CD4-positive, CD25-positive, alpha-beta regulatory T cell (primary cell): ENCODE results near the gene FAM216B. TPM values are rescaled to one million over a fixed set of nuclear protein-coding genes. Genes with fewer than 3 reads are reported as not detected.
A peak's percentile ranks its signal among the peaks of the same experiment; 100 is the strongest.
"Not testable (repeated sequence)": the region's sequence is repeated elsewhere in the genome, so short reads cannot be mapped to it uniquely, and the experiment has no call there.

Experiments used
- ATAC-seq, 2 donors: fragments of 150-1000 bp; cut with Tn5 transposase; one replicate each; pipeline ENCODE4 v1.10.0; 2021; ENCODE audit warnings: low read depth in 2 of 2, moderate number of reproducible peaks in 2 of 2, moderate library complexity in 1 of 2
- DNase-seq, 3 donors: peaks; one replicate each; pipeline versions ENCODE4 v3.0.0 to v3.0.0-alpha.2; 2012 to 2022; ENCODE audit warnings: mixed read lengths in 1 of 3
- H3K27ac ChIP-seq: one replicate; pipeline ENCODE4 v1.7.0; 2013; ENCODE audit warnings: mild to moderate bottlenecking, low read length; ENCODE audit not compliant: insufficient read depth, poor library complexity, severe bottlenecking
- H3K27me3 ChIP-seq: one replicate; pipeline ENCODE4 v1.7.0; 2013; ENCODE audit warnings: low read length; ENCODE audit not compliant: control insufficient read depth, insufficient read depth
- H3K36me3 ChIP-seq: one replicate; pipeline ENCODE4 v1.7.0; 2013; ENCODE audit warnings: mild to moderate bottlenecking, low read length, moderate library complexity; ENCODE audit not compliant: control insufficient read depth, insufficient read depth
- H3K4me1 ChIP-seq: 2 replicates; pipeline ENCODE4 v1.7.0; 2013; ENCODE audit warnings: mild to moderate bottlenecking, low read length; ENCODE audit not compliant: insufficient read depth, control insufficient read depth, poor library complexity, severe bottlenecking
- H3K4me3 ChIP-seq: one replicate; pipeline ENCODE4 v1.7.0; 2013; ENCODE audit warnings: low read depth, mild to moderate bottlenecking, low read length, moderate library complexity
- H3K9me3 ChIP-seq, 2 experiments: 1 replicate in 1 of 2; 2 replicates in 1 of 2; pipeline ENCODE4 v1.7.0; 2013; ENCODE audit warnings: low read length in 2 of 2, mild to moderate bottlenecking in 1 of 2, moderate library complexity in 1 of 2; ENCODE audit not compliant: control insufficient read depth in 2 of 2
- H3K27ac Mint-ChIP-seq, 3 donors: one replicate each; pipeline ENCODE4 v1.8.0; 2020 to 2022; ENCODE audit warnings: mild to moderate bottlenecking in 3 of 3, mixed read lengths in 3 of 3, moderate library complexity in 2 of 3
- H3K27me3 Mint-ChIP-seq: one replicate; pipeline ENCODE4 v1.8.0; 2022; ENCODE audit warnings: mild to moderate bottlenecking, mixed read lengths
- H3K36me3 Mint-ChIP-seq: one replicate; pipeline ENCODE4 v1.8.0; 2020; ENCODE audit warnings: mixed read lengths
- H3K4me1 Mint-ChIP-seq, 4 donors: one replicate each; pipeline ENCODE4 v1.8.0; 2020 to 2022; ENCODE audit warnings: mixed read lengths in 4 of 4, mild to moderate bottlenecking in 1 of 4
- H3K4me3 Mint-ChIP-seq, 4 donors: one replicate each; pipeline ENCODE4 v1.8.0; 2020 to 2022; ENCODE audit warnings: mild to moderate bottlenecking in 4 of 4, mixed read lengths in 4 of 4, moderate library complexity in 3 of 4
- H3K9me3 Mint-ChIP-seq, 7 donors: one replicate each; pipeline ENCODE4 v1.8.0; 2020 to 2022; ENCODE audit warnings: mixed read lengths in 7 of 7, mild to moderate bottlenecking in 3 of 7, moderate library complexity in 2 of 7
- polyA plus RNA-seq, 4 donors: library from polyadenylated mRNA; unstranded; fragments of 300-500 nt; fragmentation: Illumina TruSeq; gene quantifications; one replicate each; pipeline ENCODE4 v1.2.3, GENCODE V29; 2021
- total RNA-seq: library from RNA; stranded (reverse); gene quantifications from one replicate; pipeline ENCODE4 v1.2.3, GENCODE V29; 2022

FAM216B gene
- total and polyA plus RNA-seq, 5 donors from 2014 or later, result not detected

DNA sequence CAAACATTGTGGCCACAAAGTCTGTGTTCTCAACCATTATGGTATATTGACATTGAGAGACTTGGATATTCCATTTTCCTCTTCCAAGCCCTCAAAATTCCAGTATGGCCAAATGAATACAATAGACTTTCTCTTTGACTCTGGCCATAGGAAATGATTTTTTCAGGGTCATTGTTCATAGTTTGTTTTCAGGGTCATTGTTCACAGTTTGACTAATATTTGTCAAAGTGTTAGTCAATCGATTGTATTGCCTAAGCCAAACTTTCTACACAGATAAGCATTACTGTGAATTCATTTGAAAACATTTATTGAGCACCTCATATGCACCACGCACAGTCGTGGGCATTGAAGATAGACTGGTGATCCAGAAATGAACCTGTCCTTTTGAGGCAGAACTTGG, 22.9 kb upstream of the FAM216B start:
- DNase-seq, result no peak
- Histone ChIP-seq H3K27me3 (no peaks in the 10 kb centered on the region), H3K4me1 (no peaks in the 10 kb centered on the region), H3K4me3 (no peak overlapping the region), H3K36me3 (no peaks in the 10 kb centered on the region), H3K27ac (no peak overlapping the region), H3K9me3 (no peaks in the 10 kb centered on the region)
- Mint-ChIP-seq H3K9me3 (peaks cover 0 to 6% (median 0%) of the 10 kb centered on the region in 7 donors), H3K27me3 (peaks cover 5% of the 10 kb centered on the region), H3K4me1 (no peaks in the 10 kb centered on the region), H3K4me3 (no peak overlapping the region), H3K27ac (no peak overlapping the region), H3K36me3 (no peaks in the 10 kb centered on the region)
- no peak for ATAC-seq

DNA sequence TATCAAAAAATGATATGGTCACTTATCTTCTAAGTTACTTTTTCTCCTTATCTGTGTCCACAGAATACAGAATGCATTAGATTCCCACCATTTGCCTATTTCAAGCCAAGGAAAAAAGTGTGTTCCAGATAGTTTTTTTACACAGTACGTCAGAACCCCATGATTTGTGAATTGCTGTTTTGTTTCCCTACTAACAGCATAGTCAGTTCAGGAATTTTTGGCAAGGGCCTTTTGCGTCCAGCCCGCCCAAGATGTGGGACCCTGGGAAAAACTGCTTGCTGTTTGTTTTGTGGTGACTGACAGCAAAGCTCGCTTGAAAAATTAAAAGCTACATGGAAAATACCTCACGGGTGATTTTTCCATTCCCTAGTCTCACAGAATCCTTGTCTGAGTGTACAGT, 20.4 kb upstream of the FAM216B start:
- ATAC-seq (no peak), DNase-seq (no peak)
- Mint-ChIP-seq H3K4me1 (no peaks in the 10 kb centered on the region), H3K9me3 (peaks cover 0 to 11% (median 0%) of the 10 kb centered on the region in 7 donors), H3K27me3 (peaks cover 14% of the 10 kb centered on the region), H3K27ac (no peak overlapping the region), H3K4me3 (no peak overlapping the region), H3K36me3 (no peaks in the 10 kb centered on the region)
- Histone ChIP-seq H3K9me3 (no peaks in the 10 kb centered on the region), H3K27ac (no peak overlapping the region), H3K36me3 (no peaks in the 10 kb centered on the region), H3K27me3 (peaks cover 6% of the 10 kb centered on the region), H3K4me3 (no peak overlapping the region), H3K4me1 (no peaks in the 10 kb centered on the region)

DNA sequence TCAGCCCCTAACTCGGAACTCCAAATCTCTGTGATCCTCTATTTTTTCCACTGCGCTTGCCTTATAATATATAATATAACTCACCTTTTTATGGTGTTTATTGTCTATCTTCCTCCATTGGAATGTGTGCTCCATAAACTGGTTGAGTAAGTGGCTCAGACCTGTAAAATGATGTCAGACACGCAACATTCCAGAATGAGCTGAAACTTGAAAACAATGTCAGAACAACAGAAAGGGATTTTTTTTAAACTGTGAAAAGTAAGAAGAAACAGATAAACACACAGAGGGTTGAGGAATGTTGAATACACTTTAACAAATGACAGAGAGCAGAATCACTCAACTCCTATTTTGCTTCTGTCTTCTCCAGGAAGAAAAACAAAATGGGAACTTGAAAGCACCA, 19.1 kb upstream of the FAM216B start:
- H3K36me3 ChIP-seq, result no peaks in the 10 kb centered on the region
- Mint-ChIP-seq H3K9me3 (peaks cover 0 to 11% (median 0%) of the 10 kb centered on the region in 7 donors), H3K27ac (no peak overlapping the region), H3K36me3 (no peaks in the 10 kb centered on the region), H3K4me1 (no peaks in the 10 kb centered on the region), H3K4me3 (no peak overlapping the region), H3K27me3 (peaks cover 14% of the 10 kb centered on the region)
- no peaks in the 10 kb centered on the region for H3K9me3 ChIP-seq
- H3K27me3 ChIP-seq, result peaks cover 6% of the 10 kb centered on the region
- H3K4me1 ChIP-seq, result no peaks in the 10 kb centered on the region
- H3K27ac ChIP-seq, result no peak overlapping the region
- no peak overlapping the region for H3K4me3 ChIP-seq
- no peak for ATAC-seq
- no peak for DNase-seq

DNA sequence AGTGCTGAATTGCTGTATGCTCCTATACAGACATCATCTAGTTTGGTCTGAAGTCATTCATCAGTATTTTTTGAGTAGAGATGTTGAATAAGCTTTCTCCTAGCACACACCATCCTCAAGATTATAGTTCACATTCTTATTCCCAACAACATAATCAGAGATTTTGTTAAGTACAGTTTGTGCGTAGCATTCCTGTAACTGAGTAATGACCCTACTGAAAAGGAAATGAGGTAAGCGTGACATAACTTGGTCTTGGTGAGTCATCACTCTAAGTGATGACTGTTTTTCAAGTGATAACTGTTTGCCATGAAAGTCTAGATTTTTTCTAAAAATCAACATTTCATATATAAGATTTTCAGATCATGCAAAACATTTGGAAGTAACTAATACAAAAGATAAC, 18.5 kb upstream of the FAM216B start:
- no peak overlapping the region for H3K4me3 Mint-ChIP-seq

DNA sequence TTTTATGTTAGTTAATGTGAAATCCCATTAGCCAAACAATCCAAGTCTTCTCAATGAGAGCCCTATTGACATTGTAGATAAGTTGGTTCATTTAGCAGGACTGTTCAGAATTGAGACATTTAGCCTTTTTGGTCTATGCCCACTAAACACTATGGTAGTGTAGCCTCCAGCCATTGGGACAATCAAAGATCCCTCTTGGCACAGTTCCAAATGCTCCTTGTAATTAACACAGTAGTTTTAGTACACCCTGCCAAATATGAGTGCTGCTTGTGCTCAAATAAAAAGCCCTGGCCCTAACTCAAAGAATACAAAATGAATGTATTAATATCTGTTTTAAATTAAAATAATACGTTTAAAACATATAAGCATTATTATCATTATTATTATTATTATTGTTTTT, 15.4 kb upstream of the FAM216B start:
- Histone ChIP-seq H3K36me3 (no peaks in the 10 kb centered on the region), H3K4me3 (no peak overlapping the region), H3K27ac (no peak overlapping the region), H3K27me3 (peaks cover 6% of the 10 kb centered on the region), H3K4me1 (no peaks in the 10 kb centered on the region), H3K9me3 (no peaks in the 10 kb centered on the region)
- Mint-ChIP-seq H3K27ac (no peak overlapping the region), H3K36me3 (no peaks in the 10 kb centered on the region), H3K4me3 (no peak overlapping the region), H3K9me3 (peaks cover 0 to 5% (median 0%) of the 10 kb centered on the region in 7 donors), H3K4me1 (no peaks in the 10 kb centered on the region), H3K27me3 (peaks cover 9% of the 10 kb centered on the region)
- DNase-seq (no peak), ATAC-seq (no peak)

More for the DNA sequence above, 18.5 kb upstream of the FAM216B start:
- Mint-ChIP-seq H3K27me3 (peaks cover 14% of the 10 kb centered on the region), H3K4me1 (no peaks in the 10 kb centered on the region), H3K36me3 (no peaks in the 10 kb centered on the region), H3K9me3 (peaks cover 0 to 7% (median 0%) of the 10 kb centered on the region in 7 donors), H3K27ac (peak overlapping the region in 1 of 3 donors; percentile 5)
- DNase-seq (no peak), ATAC-seq (no peak)
- Histone ChIP-seq H3K36me3 (no peaks in the 10 kb centered on the region), H3K9me3 (no peaks in the 10 kb centered on the region), H3K4me1 (no peaks in the 10 kb centered on the region), H3K27me3 (peaks cover 6% of the 10 kb centered on the region), H3K4me3 (no peak overlapping the region), H3K27ac (no peak overlapping the region)

DNA sequence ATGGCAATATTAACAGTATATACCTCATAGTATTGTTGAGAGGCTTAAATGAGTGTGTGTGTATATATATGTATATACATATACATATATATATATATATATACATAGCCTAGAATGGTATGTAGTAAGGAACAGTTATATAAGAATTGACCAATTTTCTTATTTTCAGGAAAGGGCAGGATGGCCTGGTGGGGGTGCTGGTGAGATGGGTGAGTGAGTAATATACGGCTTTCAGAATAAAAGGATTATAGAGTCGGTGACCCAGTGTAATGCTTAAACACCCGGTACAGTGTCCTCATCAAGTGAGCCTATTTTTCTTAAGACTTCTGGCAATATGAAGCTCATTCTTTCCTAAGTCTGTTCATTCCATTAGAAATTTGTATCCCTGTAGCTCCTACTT, 11.7 kb upstream of the FAM216B start:
- Mint-ChIP-seq H3K27me3 (peaks cover 5% of the 10 kb centered on the region), H3K36me3 (no peaks in the 10 kb centered on the region), H3K4me3 (no peak overlapping the region), H3K4me1 (no peaks in the 10 kb centered on the region), H3K9me3 (peaks cover 0 to 5% (median 2%) of the 10 kb centered on the region in 7 donors), H3K27ac (no peak overlapping the region)
- no peak for DNase-seq
- Histone ChIP-seq H3K27ac (no peak overlapping the region), H3K4me3 (no peak overlapping the region), H3K36me3 (no peaks in the 10 kb centered on the region), H3K27me3 (no peaks in the 10 kb centered on the region), H3K9me3 (no peaks in the 10 kb centered on the region), H3K4me1 (no peaks in the 10 kb centered on the region)
- ATAC-seq, result no peak

DNA sequence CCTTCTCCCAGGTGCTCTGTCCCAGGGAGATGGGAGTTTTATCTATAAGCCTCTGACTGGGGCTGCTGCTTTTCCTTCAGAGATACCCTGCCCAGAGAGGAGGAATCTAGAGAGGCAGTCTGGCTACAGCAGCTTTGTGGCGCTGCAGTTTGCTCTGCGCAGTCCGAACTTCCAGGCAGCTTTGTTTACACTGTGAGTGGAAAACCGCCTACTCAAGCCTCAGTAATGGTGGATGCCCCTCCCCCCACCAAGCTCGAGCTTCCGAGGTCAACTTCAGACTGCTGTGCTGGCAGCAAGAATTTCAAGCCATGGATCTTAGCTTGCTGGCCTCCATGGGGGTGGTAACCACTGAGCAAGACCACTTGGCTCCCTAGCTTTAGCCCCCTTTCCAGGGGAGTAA, 4.8 kb upstream of the FAM216B start:
- not testable (repeated sequence) for H3K27ac ChIP-seq, H3K27me3 ChIP-seq, H3K4me3 ChIP-seq, H3K36me3 Mint-ChIP-seq, H3K9me3 Mint-ChIP-seq, H3K4me1 Mint-ChIP-seq, H3K9me3 ChIP-seq, H3K4me1 ChIP-seq, H3K27ac Mint-ChIP-seq, DNase-seq, ATAC-seq, H3K4me3 Mint-ChIP-seq, H3K36me3 ChIP-seq, H3K27me3 Mint-ChIP-seq

DNA sequence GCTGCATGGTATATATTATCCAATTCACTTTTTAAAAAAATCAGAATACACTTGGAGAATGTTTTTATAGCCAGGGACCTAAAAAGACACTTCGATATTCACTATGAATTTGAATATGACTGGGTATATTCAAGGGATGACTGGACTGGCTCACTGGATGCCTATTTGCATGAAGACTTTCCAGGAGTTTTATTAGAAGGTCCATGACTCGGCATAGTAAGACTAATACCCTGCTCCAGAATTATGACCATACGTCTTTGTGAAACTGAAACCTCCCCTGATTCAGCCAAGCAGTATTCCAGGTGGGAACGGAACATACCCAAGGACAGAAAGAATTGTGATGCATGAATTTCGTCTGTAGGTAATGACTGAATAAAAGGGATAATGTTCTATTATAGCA, 3.9 kb upstream of the FAM216B start:
- no peaks in the 10 kb centered on the region for H3K4me1 Mint-ChIP-seq
- DNase-seq (no peak), ATAC-seq (no peak)
- Histone ChIP-seq H3K9me3 (no peaks in the 10 kb centered on the region), H3K4me3 (no peak overlapping the region), H3K4me1 (no peaks in the 10 kb centered on the region), H3K36me3 (no peaks in the 10 kb centered on the region), H3K27ac (no peak overlapping the region), H3K27me3 (no peaks in the 10 kb centered on the region)
- H3K36me3 Mint-ChIP-seq, result no peaks in the 10 kb centered on the region
- peaks cover 0 to 5% (median 3%) of the 10 kb centered on the region in 7 donors for H3K9me3 Mint-ChIP-seq
- peaks cover 9% of the 10 kb centered on the region for H3K27me3 Mint-ChIP-seq
- no peak overlapping the region for H3K27ac Mint-ChIP-seq
- no peak overlapping the region for H3K4me3 Mint-ChIP-seq
